GM21423 (cell line): ENCODE results near the gene HNMT.
"Not testable (repeated sequence)": the region's sequence is repeated elsewhere in the genome, so short reads cannot be mapped to it uniquely, and the experiment has no call there.

ENCODE experiments used
- ATAC-seq: cut with Tn5 transposase; IDR thresholded peaks from one replicate; pipeline ENCODE4 v1.9.1; 2021; ENCODE audit warnings: mild to moderate bottlenecking, moderate library complexity; ENCODE audit not compliant: unreplicated experiment

HNMT gene

GRCh38 chr2:138037090-138037489 lies 72.8 kb downstream of the HNMT start:
- ATAC-seq, result no peak

- no peak for ATAC-seq
These were observed 76.3 kb downstream of the HNMT start for GRCh38 chr2:138040616-138041015.

- no peak for ATAC-seq
These were observed 78.0 kb downstream of the HNMT start for GRCh38 chr2:138042311-138042710.

- ATAC-seq, result not testable (repeated sequence)
These were observed 79.3 kb downstream of the HNMT start for GRCh38 chr2:138043588-138043987.

GRCh38 chr2:138058427-138058826 lies 94.2 kb downstream of the HNMT start:
- ATAC-seq, result no peak

GRCh38 chr2:138059487-138060300 lies 95.4 kb downstream of the HNMT start:
- ATAC-seq, result no peak

GRCh38 chr2:138060301-138060635 lies 96.0 kb downstream of the HNMT start:
- no peak for ATAC-seq

GRCh38 chr2:138061961-138062360 lies 97.7 kb downstream of the HNMT start:
- no peak for ATAC-seq

- no peak for ATAC-seq
These were observed 98.9 kb downstream of the HNMT start for GRCh38 chr2:138063181-138063580.
